Sigmoid colon (tissue), 7 donors: Measurements from ENCODE around the gene PDE9A. TPM values are rescaled to one million over a fixed set of nuclear protein-coding genes. Genes with fewer than 3 reads are reported as not detected.

ENCODE experiments used
- DNase-seq: peaks from one replicate; pipeline ENCODE4 v3.0.0-alpha.2; 2019
- H3K27ac ChIP-seq, 4 donors: fragments of 200-600 bp; sonication (generic); one replicate each; pipeline ENCODE4 v1.5.1; 2016 to 2019; ENCODE audit warnings: mild to moderate bottlenecking in 1 of 4
- H3K27me3 ChIP-seq, 3 donors: fragments of 200-600 bp; sonication (generic); one replicate each; pipeline ENCODE4 v1.5.1; 2019; ENCODE audit warnings: mild to moderate bottlenecking in 1 of 3
- H3K36me3 ChIP-seq, 4 donors: fragments of 200-600 bp; sonication (generic); one replicate each; pipeline ENCODE4 v1.5.1; 2016 to 2019
- H3K4me1 ChIP-seq, 4 donors: fragments of 200-600 bp; sonication (generic); one replicate each; pipeline ENCODE4 v1.5.1; 2017 to 2019
- H3K4me3 ChIP-seq, 4 donors: fragments of 200-600 bp; sonication (generic); one replicate each; pipeline ENCODE4 v1.5.1; 2017 to 2019; ENCODE audit warnings: mild to moderate bottlenecking in 2 of 4, moderate library complexity in 1 of 4
- H3K9me3 ChIP-seq, 4 donors: fragments of 200-600 bp in 3 of 4; sonication (generic) in 3 of 4; one replicate each; pipeline versions ENCODE4 v1.5.1 to v1.6.1; 2013 to 2019
- CTCF ChIP-seq, 4 experiments: fragments of 450-650 bp in 3 of 4; fragments of 200-600 bp in 1 of 4; IDR thresholded peaks; one replicate each; pipeline ENCODE4 v1.5.1; 2016 to 2019; ENCODE audit warnings: antibody characterized with exemption in 4 of 4, mild to moderate bottlenecking in 3 of 4, moderate library complexity in 2 of 4
- EP300 ChIP-seq, 4 donors: sonication (generic); formaldehyde crosslinking; IDR thresholded peaks; one replicate each; pipeline ENCODE4 v1.6.1; 2017; ENCODE audit warnings: antibody characterized with exemption in 4 of 4
- POLR2A ChIP-seq, 2 donors: fragments of 450-650 bp; IDR thresholded peaks; one replicate each; pipeline ENCODE4 v1.6.1; 2016; ENCODE audit warnings: antibody characterized with exemption in 2 of 2, mild to moderate bottlenecking in 2 of 2, moderate library complexity in 2 of 2
- POLR2AphosphoS5 ChIP-seq, 4 donors: sonication (generic); formaldehyde crosslinking; IDR thresholded peaks; one replicate each; pipeline ENCODE4 v1.6.1; 2017; ENCODE audit warnings: antibody characterized with exemption in 4 of 4
- WGBS, 2 donors: extraction: QIAGEN DNeasy Blood & Tissue Kit; methylation state at CpG; one replicate each; pipeline ENCODE4 v1.1.7; 2013; 5-methylcytosine and 5-hydroxymethylcytosine counted together
- intact Hi-C: fragments of 100-400 bp; cut with DNase I; formaldehyde crosslinking; loops from one replicate; pipeline ENCODE4 v1.15.1; 2023
- polyA plus RNA-seq, 3 donors: library from polyadenylated mRNA; stranded (reverse); fragments of 200-250 nt; gene quantifications; one replicate each; pipeline ENCODE4 v1.2.3, GENCODE V29; 2013
- total RNA-seq, 4 donors: library from RNA; depleted of rRNA; stranded (reverse); fragments of >200 nt; gene quantifications; one replicate each; pipeline ENCODE4 v1.1.0, GENCODE V29; 2016
- donor health status: healthy with polysubstance abuse.
- donor health status: Bipolar disorder and iron deficiency.
- donor health status: healthy.

The PDE9A gene
- total and polyA plus RNA-seq, 7 donors = 71.6 to 433 (median 102) TPM

GRCh38 chr21:42639646-42640152, 13.7 kb upstream of the PDE9A start:
- WGBS, 2 donors = 79 to 92% methylated on average over 8 of the region's 8 CpGs
- H3K9me3 ChIP-seq = no peaks in the 10 kb centered on the region
- peaks cover 0 to 32% (median 30%) of the 10 kb centered on the region in 4 donors for H3K4me1 ChIP-seq
- no peaks in the 10 kb centered on the region for H3K36me3 ChIP-seq
- intact Hi-C loops = no loop called here
- H3K27me3 ChIP-seq = no peaks in the 10 kb centered on the region
- no peak for DNase-seq
- no peak for TF ChIP-seq POLR2AphosphoS5 (IDR thresholded peaks at IDR 0.05)
- no peak for TF ChIP-seq EP300 (IDR thresholded peaks at IDR 0.05)
- no peak for TF ChIP-seq POLR2A (IDR thresholded peaks at IDR 0.05)
- H3K4me3 ChIP-seq = no peak overlapping the region
- H3K27ac ChIP-seq = no peak overlapping the region

- no peak for TF ChIP-seq POLR2AphosphoS5 (IDR thresholded peaks at IDR 0.05)
- no peak for TF ChIP-seq CTCF (IDR thresholded peaks at IDR 0.05)
- no peak for TF ChIP-seq POLR2A (IDR thresholded peaks at IDR 0.05)
- TF ChIP-seq EP300 (IDR thresholded peaks at IDR 0.05) = no peak
- Histone ChIP-seq H3K27me3 (no peaks in the 10 kb centered on the region), H3K4me3 (peak overlapping the region in 2 of 4 donors; percentile 16 to 22), H3K27ac (peak overlapping the region in 2 of 4 donors; percentile 41 to 62), H3K9me3 (no peaks in the 10 kb centered on the region), H3K4me1 (peaks cover 0 to 32% (median 30%) of the 10 kb centered on the region in 4 donors), H3K36me3 (no peaks in the 10 kb centered on the region)
- intact Hi-C loops = no loop called here
- WGBS, 2 donors = 9 to 31% methylated on average over 4 of the region's 4 CpGs
- DNase-seq = no peak
Measured at GRCh38 chr21:42640486-42640885, 12.9 kb upstream of the PDE9A start.

GRCh38 chr21:42641311-42642218, 11.9 kb upstream of the PDE9A start:
- no peak for DNase-seq
- no peak for TF ChIP-seq POLR2AphosphoS5 (IDR thresholded peaks at IDR 0.05)
- TF ChIP-seq CTCF (IDR thresholded peaks at IDR 0.05) = no peak
- no peak for TF ChIP-seq POLR2A (IDR thresholded peaks at IDR 0.05)
- TF ChIP-seq EP300 (IDR thresholded peaks at IDR 0.05) = no peak
- Histone ChIP-seq H3K36me3 (no peaks in the 10 kb centered on the region), H3K27me3 (no peaks in the 10 kb centered on the region), H3K4me3 (peak overlapping the region in 3 of 4 donors; percentile 16 to 22 (median 19)), H3K4me1 (peaks cover 0 to 23% (median 22%) of the 10 kb centered on the region in 4 donors), H3K27ac (peak overlapping the region in 3 of 4 donors; percentile 9 to 62 (median 41)), H3K9me3 (no peaks in the 10 kb centered on the region)
- 75 to 80% methylated on average over 24 of the region's 24 CpGs for WGBS, 2 donors
- intact Hi-C loops = no loop called here

GRCh38 chr21:42642219-42642745, 11.1 kb upstream of the PDE9A start:
- intact Hi-C loops = no loop called here
- Histone ChIP-seq H3K4me1 (peaks cover 0 to 19% (median 17%) of the 10 kb centered on the region in 4 donors), H3K27ac (no peak overlapping the region), H3K27me3 (no peaks in the 10 kb centered on the region), H3K4me3 (no peak overlapping the region), H3K36me3 (no peaks in the 10 kb centered on the region), H3K9me3 (no peaks in the 10 kb centered on the region)
- no peak for DNase-seq
- TF ChIP-seq POLR2AphosphoS5 (IDR thresholded peaks at IDR 0.05) = no peak
- no peak for TF ChIP-seq POLR2A (IDR thresholded peaks at IDR 0.05)
- TF ChIP-seq EP300 (IDR thresholded peaks at IDR 0.05) = no peak
- no peak for TF ChIP-seq CTCF (IDR thresholded peaks at IDR 0.05)
- WGBS, 2 donors = 69% methylated on average over 8 of the region's 8 CpGs
